T-helper 9 cell (primary cell): ENCODE measurements around the gene GRK4.
A peak's percentile ranks its signal among the peaks of the same experiment; 100 is the strongest.
"Not testable (repeated sequence)": the region's sequence is repeated elsewhere in the genome, so short reads cannot be mapped to it uniquely, and the experiment has no call there.

ENCODE experiments used
- DNase-seq: peaks from one replicate; pipeline ENCODE4 v3.0.0-alpha.2; 2020
- total RNA-seq, 2 donors: gene quantifications; one replicate each; lab custom pipeline; 2026; lab: John Stamatoyannopoulos, UW

The GRK4 gene
- total RNA-seq, result 2.2 to 2.9 reads per million in 2 donors

- DNase-seq, result peak; percentile 96
These were observed at the start of gene GRK4, which contains the start of gene NOP14 for GRCh38 chr4:2963175-2963965. GRK4 (plus strand) TSS chr4:2963571; CDS start chr4:2964071, 500 bp downstream. NOP14 (minus strand) TSS chr4:2963406; CDS start chr4:2963319, 87 bp downstream.

DNA sequence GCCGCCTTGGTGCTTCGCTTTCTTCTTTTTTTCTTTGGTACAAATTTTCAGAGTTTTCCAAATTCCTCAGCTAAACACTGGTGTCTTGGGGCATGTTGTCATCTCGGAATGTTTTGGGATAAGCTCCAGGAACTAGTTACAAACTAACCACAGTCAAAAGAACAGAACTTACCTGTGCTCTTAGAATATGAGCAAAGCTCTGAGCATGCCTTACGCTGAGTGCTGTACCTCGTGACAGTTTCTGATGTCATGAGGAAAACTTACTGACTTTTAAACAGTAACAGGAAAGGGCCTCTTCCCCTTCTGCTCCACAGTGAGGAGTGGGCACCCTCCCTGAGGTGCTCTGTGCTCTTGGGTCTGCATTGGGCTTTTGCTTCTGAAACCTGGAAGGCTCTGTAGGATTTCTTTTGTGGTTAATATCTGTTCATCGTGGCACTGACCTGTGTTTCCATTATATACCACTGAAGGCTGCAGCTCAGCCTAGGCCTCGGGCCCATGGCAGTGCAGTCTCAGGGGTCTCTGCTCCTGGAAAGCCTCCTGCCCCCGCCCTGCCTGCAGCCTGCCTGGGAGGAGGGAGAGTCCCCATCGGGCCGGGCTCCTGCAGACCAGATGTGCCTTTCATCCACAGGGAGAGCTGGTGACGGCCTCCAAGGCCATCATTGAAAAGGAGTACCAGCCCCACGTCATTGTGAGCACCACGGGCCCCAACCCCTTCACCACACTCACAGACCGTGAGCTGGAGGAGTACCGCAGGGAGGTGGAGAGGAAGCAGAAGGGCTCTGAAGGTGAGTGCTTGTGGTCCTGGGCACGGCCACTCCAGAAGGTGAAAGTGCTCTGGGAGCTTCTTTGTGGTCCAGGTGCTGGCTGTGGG, 48.9 kb upstream of the GRK4 start:
- no peak for DNase-seq

GRCh38 chr4:2915789-2916188, 47.6 kb upstream of the GRK4 start:
- DNase-seq, result no peak

GRCh38 chr4:2916696-2917095, 46.7 kb upstream of the GRK4 start:
- DNase-seq, result not testable (repeated sequence)

GRCh38 chr4:2918300-2918699, 45.1 kb upstream of the GRK4 start:
- DNase-seq, result not testable (repeated sequence)

GRCh38 chr4:2918714-2919113, 44.7 kb upstream of the GRK4 start:
- not testable (repeated sequence) for DNase-seq

DNA sequence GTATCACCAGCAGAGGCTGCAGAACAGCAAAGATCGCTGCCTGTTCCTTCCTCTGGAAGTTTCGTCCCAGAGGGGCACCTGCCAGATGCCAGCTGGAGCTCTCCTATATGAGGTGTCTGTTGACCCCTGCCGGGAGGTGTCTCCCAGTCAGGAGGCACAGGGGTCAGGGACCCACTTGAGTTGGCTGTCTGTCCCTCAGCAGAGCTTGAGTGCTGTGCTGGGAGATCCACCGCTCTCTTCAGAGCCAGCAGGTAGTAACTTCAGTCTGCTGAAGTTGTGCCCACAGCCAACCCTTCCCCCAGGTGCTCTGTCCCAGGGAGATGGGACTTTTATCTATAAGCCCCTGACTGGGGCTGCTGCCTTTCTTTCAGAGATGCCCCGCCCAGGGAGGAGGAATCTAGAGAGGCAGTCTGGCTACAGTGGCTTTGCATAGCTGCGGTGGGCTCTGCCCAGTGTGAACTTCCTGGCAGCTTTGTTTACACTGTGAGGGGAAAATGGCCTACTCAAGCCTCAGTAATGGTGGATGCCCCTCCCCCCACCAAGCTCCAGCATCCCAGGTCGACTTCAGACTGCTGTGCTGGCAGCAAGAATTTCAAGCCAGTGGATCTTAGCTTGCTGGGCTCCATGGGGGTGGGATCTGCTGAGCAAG, 40.8 kb upstream of the GRK4 start:
- not testable (repeated sequence) for DNase-seq

- DNase-seq, result no peak
These were observed 40.2 kb upstream of the GRK4 start for GRCh38 chr4:2923141-2923551.

GRCh38 chr4:2923668-2924173, 39.6 kb upstream of the GRK4 start:
- DNase-seq, result no peak

GRCh38 chr4:2924286-2924685, 39.1 kb upstream of the GRK4 start:
- no peak for DNase-seq

DNA sequence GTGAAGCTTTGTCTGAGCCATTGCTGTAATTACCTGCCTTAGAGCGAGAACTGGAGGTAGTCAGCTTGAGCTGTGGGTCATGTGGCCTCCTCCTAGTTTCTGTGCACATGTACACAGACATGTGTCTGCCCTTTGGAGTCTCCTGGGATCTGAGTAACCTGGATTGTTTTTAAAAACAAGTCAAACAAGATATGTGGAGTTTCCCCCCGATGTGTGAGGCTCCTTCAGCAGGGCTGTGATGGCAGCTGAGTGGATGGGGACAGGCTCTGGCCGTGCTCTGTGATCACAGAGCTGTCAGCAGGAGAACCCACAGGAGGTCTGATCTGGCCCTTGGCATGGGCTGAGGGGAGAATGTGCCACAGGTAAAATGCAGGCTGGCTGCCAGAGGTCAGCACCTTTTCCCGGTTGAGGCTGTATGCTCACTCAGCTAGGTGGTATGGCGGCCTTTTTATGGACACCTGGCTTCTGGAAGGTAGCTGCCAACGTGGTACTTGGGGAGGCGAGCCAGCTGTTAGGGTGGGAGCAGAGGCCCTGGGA, 38.5 kb upstream of the GRK4 start:
- no peak for DNase-seq

GRCh38 chr4:2925496-2925895, 37.9 kb upstream of the GRK4 start:
- DNase-seq, result no peak

GRCh38 chr4:2925931-2926860, 37.2 kb upstream of the GRK4 start:
- DNase-seq, result no peak

DNA sequence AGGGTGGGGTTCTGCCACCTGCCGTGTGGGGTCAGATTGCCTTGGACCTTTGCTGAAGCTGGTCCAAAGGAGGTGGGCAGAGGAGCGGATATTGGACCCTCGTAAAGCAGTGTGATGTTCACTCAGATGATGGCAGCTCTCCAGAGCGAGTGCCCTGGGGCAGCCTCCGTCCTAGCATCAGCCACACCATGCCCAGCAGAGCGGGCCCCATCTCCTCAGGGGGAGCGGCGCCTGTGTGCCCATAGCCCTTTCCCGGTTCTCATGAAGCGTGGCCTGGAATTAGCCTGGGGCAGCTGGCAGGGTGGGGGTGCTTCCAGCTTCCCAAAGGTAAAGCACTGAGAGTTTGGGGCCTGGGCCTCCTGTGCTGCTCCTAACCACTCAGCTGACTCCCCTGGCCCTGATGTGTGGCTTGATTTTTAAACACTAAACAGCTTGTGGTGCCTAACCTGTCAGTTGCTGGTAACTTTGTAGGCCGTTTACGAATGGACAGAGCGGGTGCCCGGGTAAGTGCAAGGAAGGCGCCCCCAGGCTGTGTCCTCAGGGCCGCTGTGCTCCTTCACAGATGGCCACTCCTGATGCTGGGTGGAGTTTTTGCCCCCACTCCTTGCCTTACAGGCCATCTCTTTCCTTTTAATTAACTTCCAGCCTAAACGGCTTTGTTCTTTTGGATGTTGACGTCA, 36.2 kb upstream of the GRK4 start:
- DNase-seq, result no peak

DNA sequence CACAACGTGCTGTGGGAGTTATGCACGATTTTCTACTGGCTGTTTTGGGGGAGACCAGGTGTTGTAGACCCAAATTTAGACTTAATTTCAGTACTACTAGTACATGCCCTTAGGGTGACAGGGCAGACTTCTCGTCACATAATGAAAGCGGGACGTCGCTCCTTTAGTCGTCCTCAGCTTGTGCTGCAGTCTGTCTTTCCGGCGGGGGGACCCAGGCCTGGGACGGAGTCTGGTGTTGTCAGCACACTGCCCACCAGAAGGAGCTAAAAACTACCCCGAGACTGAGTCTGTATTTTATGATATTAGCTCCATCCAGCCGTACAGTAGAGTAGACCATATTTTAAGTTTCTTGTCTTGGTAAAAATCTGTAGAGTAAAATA, 35.7 kb upstream of the GRK4 start:
- no peak for DNase-seq

DNA sequence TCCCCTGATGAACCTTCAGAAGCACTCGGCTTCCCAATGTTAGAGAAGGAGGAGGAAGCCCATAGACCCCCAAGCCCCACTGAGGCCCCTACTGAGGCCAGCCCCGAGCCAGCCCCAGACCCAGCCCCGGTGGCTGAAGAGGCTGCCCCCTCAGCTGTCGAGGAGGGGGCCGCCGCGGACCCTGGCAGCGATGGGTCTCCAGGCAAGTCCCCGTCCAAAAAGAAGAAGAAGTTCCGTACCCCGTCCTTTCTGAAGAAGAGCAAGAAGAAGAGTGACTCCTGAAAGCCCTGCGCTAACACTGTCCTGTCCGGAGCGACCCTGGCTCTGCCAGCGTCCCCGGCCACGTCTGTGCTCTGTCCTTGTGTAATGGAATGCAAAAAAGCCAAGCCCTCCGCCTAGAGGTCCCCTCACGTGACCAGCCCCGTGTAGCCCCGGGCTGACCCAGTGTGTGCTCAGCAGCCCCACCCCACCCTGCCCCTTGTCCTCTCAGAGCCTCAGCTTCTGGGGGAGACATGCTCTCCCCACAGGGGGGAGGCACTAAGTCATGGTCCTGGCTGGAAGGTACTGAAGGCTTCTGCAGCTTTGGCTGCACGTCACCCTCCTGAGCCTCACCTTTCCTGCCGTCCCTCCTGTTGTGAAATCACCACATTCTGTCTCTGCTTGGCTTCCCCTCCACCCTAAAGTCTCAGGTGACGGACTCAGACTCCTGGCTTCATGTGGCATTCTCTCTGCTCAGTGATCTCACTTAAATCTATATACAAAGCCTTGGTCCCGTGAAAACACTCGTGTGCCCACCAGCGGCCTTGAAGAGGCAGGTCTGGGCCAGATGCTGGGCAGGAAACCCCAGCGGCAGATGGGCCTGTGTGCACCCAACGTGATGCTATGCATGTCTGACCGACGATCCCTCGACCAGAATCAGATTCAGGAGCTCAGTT, 34.9 kb upstream of the GRK4 start:
- DNase-seq, result no peak

DNA sequence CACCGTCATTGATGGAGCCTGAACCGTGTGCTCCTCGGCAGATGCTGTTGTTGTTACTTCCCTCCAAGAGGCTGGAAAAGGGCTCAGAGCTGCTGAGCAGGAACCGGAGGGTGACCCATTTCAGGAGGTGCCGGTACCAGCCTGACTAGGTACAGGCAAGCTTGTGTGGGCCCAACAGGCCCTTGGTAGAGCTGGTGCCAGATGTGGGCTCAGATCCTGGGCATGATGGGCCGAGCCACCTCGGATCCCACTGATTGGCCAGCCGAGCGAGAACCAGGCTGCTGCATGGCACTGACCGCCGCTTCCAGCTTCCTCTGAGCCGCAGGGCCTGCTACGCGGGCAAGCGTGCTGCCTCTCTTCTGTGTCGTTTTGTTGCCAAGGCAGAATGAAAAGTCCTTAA, 33.9 kb upstream of the GRK4 start:
- no peak for DNase-seq

- no peak for DNase-seq
These were observed 33.1 kb upstream of the GRK4 start for GRCh38 chr4:2930135-2930757.
